Embryonic facial prominence (tissue), 1 donor: ENCODE data around the gene UNC5B.

Experiments used
- DNase-seq: peaks from one replicate; pipeline ENCODE4 v3.0.0-alpha.2; 2016; ENCODE audit errors: extremely low spot score

Gene UNC5B

DNA sequence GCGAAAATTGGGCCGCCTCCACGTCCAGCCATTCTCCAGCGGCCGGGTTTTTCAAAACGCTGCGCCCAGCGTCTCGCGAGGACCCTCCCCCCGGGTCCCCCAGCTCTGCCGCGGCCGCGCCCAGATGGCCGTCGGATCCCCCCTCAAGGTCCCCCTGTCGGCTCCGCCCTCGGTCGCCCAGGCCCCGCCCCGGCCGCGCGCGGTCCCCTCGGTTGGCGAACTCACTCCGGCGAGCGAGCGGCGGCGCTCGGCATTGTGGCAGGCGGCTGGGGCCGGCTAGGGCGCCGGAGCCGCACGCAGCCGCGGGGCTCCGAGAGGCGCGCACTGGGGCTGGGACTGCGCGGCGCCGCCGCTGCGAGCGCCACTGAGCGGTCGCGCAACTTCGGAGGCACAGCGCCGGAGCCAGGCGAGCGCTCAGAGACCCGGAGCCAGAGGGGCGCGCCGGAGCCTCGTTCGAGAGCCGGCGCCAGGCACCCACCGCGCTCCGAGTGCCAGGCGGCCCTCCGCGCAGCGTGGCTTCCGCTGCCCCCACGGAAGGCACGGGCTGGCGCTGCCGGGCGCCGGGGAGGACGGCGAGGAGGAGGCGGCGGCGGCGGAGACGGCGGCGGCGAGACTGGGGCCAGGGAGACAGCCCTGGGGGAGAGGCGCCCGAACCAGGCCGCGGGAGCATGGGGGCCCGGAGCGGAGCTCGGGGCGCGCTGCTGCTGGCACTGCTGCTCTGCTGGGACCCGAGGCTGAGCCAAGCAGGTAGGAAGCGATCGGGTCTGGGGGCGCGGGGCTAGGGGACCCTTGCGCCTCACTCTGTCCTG lies at the start of gene UNC5B:
UNC5B (plus strand) TSS at position 253 of the 809 bp plus-strand sequence; CDS start at position 669, 416 bp downstream.
- DNase-seq: peak; percentile 82

DNA sequence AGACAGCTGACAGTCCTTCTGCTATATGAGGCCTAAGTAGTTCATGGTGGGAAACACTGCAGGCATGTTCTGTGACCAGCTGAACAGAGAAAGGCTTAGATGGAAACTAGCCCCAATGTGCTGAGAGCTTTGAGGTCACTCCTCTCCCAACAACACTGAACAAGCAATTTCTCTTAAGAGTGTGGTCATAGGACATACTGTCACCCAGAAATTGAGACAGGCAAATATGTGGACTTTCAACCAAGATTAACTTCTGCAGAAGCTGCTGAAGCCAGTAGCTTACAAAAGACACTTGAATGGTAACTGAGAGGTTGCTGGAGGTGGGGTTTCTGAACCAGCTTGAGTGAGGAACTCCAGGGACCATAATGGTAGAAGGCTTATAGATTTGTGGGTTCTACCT lies 38.9 kb upstream of the UNC5B start:
- no peak for DNase-seq

DNA sequence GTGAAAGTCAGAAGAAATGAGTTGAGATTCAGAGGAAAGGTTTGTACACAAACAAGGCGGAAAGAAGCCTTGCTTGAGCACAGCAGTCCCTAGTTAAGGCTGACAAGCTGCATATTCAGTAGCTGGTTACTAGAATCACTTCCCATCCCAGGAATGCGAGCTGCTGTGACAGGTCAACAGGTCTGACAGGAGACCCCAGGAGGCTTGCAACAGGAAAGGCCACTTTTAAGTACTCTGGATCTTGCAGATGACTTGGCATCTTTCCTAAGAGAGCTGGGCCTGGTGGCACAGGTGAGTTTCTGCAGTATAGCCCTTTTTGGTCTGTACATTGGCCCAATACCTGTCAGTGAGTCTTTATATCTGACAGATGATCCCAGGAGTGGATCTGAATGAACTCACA lies 35.7 kb upstream of the UNC5B start:
- DNase-seq: no peak

- DNase-seq: no peak
Measured at GRCh38 chr10:71177651-71178199, 34.6 kb upstream of the UNC5B start.

GRCh38 chr10:71178880-71179279 lies 33.5 kb upstream of the UNC5B start:
- no peak for DNase-seq

DNA sequence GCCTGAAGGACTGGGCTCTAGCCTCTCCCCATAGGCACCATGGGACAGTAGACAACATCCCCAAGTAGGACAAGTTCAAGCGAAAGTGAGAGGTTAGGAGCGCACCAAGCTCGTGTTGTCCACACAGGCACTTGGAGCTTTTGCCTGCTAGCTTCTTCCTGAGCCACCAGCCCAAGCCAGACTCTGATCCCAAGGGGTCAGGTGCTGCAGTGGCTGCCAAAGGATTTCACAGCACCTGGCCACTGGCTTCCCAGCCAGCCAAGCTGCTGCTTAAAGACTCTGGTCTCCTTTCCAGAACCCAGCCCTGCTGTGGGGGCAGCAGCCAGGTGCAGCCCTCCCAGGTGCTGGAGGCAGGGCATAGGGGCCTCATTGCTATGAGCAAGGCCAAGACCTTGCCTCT lies 33.0 kb upstream of the UNC5B start:
- no peak for DNase-seq

- no peak for DNase-seq
Measured at GRCh38 chr10:71184421-71184820, 27.9 kb upstream of the UNC5B start.

GRCh38 chr10:71185209-71185608 lies 27.2 kb upstream of the UNC5B start:
- no peak for DNase-seq

DNA sequence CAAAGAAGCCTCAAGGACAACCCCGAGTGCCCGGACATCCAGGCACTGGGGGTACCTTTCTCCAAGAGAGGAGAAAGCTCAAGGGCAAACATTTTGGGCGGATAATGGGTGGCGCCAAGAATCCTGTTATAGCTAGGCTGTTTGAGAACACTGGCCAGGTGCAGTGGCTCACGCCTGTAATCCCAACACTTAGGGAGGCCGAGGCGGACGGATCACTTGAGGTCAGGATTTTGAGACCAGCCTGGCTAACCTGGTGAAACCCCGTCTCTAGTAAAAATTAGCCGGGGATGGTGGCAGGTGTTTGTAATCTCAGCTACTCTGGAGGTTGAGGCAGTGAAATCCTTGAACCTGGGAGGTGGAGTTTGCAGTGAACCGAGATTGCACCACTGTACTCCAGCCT lies 25.2 kb upstream of the UNC5B start:
- DNase-seq: no peak

DNA sequence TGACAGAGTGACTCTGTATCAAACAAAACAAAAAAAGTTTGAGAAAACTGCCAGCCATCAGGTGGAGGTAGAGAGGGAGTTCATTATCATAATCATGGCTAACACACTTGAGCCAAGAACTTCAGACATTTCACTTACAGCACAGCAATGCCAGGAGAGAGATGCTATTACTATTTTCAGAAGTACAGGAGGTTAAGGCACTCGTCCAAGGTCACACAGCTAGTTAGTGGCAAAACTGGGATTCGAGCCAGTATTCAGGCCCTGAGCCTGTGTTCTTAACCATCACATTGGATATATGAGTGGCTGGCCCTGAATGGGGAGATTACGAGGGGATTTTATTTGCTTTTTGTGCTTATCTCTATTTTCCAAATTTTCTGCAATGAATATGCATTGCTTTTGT lies 24.8 kb upstream of the UNC5B start:
- DNase-seq: no peak

DNA sequence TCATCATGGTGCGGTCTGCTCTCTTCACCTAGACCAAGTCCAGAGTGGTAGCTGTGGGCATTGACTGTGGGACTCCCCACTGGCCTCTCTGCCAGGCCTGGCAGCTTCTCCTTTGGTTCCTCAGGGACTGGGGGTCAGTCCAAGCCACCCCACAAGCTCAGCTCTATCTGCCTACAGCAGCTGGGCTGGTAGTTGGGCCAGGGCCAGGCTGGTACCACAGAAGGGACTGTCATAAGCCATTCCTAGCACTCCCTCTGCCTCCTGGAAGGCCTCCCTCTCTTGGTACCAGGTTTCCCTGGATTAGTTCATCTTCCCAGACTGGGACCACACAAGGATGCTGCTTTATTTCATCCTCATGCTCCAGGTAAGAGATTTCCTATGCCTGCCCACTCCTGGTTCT lies 24.2 kb upstream of the UNC5B start:
- no peak for DNase-seq

DNA sequence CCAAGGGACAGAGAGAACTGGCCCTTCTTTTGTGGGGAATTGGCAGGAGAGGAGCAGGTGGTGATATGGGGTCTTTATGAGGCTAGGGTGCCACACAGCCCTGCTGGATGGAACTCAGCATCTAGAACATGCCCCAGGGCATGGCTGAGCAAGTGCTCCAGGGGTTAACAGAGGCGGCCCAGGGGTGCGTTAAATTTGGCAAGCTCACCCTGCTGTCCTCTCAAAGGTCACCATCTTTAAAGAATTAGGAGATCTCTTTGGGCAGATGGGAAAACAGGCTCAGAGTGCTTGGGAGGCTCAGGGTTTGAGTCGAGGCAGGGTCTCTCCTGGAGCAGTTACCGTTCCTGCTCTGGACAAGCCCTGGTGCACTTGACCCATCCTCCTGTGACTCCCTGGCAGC lies 21.4 kb upstream of the UNC5B start:
- no peak for DNase-seq

- DNase-seq: no peak
Measured at GRCh38 chr10:71191551-71192076, 20.8 kb upstream of the UNC5B start.

GRCh38 chr10:71193516-71193915 lies 18.9 kb upstream of the UNC5B start:
- DNase-seq: no peak

- no peak for DNase-seq
Measured at GRCh38 chr10:71197955-71198354, 14.4 kb upstream of the UNC5B start.

DNA sequence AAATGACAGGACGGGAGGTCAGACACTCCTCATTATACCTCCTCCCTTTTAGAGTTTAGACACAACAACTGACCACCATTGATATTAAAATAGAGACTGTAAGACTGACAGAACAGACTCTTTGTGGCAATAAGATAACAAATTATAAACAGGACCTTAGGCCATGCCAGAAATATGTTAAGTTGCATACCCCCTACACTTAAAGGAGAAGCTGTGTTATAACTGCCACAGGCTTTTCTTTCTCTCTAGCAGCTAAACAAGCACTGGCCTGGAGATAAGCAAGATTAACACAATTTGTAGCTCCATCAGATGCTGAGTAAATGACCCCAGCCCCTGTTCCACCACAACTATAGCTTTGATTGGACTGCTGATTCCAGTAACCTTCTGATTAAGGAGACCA lies 10.5 kb upstream of the UNC5B start:
- no peak for DNase-seq

- no peak for DNase-seq
Measured at GRCh38 chr10:71202314-71202713, 10.1 kb upstream of the UNC5B start.

- no peak for DNase-seq
Measured at GRCh38 chr10:71203124-71203523, 9.2 kb upstream of the UNC5B start.

DNA sequence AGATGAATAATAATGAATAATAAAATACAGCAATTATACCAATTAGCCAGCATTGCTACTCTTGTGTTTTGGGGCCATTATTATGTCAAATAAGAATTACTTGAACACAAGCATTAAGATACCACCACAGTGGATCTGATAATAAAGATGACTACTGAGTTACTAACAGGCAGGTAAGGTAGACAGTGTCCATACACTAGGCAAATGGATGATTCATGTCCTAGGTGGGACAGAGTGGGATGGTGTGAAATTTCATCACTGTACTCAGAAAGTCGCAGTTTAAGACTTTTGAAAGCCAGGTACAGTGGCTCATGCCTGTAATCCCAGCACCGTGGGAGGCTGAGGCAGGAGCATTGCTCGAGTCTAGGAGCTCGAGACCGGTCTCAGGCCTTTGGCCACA lies 8.7 kb upstream of the UNC5B start:
- DNase-seq: no peak

DNA sequence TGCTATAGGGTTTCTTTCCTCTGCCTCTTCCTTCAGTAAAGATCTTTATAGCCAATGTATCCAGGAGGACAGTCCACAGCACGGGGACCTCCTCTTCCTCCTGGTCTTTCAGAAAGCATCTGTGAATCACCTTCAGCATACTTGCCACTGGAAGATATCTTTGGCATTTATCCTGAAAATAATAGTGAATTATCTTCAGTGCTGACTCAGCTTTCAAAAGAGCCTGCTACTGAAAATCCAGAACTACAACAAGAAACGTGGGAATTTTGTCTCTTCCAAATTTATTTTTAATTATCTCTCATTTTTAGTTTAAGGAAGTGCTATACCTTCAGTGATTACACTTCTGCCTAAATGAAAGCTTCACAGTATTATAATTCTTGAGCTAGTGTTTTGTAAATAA lies 7.6 kb upstream of the UNC5B start:
- DNase-seq: no peak

GRCh38 chr10:71205468-71205867 lies 6.9 kb upstream of the UNC5B start:
- DNase-seq: no peak

DNA sequence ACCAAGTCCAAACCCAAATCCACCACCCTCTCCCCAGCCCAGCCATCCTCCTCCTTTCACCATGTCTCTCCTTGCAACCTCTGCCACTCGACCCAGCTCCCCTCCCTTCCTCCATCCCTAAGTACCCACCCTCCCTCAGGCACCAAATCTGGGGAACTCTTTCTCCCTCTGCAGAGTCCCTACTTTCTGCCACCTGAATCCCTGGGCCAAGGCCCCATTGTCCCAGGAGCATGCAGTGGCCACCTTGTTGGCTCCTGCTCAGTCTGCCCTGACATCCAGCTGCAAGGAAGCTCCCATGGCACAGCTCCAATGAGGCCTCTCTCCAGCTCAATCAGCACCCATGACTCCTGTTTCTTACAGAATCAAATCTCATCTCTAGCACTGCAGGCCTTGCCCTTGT lies 5.5 kb upstream of the UNC5B start:
- no peak for DNase-seq

DNA sequence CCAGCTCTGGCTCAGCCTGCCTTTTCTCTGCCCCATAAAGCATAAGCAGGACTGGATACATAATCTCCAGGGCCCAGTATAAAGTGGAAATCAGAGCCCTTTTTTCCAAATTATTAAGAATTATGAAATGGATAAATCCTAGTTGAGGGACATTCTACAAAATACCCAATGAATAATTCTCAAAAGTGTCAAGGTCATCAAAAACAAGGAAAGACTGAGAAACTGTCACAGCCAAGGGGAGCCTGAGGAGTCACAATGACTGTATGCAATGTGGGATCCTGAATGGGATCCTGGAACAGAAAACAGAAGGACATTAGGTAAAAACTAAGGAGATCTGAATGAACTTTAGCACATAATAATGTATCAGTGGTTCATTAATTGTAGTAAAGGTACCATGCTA lies 4.8 kb upstream of the UNC5B start:
- DNase-seq: no peak

GRCh38 chr10:71209352-71209715 lies 3.0 kb upstream of the UNC5B start:
- DNase-seq: no peak
